Spleen (tissue), 11 donors: Measurements from ENCODE around the gene DIDO1. TPM values are rescaled to one million over a fixed set of nuclear protein-coding genes. Genes with fewer than 3 reads are reported as not detected.
A peak's percentile ranks its signal among the peaks of the same experiment; 100 is the strongest.

Experiments used
- DNase-seq: peaks from one replicate; pipeline ENCODE4 v3.0.0-alpha.2; 2020
- H3K27ac ChIP-seq, 8 donors: fragments of 200-600 bp; sonication (generic) in 7 of 8; 1 replicate in 4 of 8; 2 replicates in 4 of 8; pipeline versions ENCODE4 v1.5.0 to v1.8.0; 2016 to 2021; ENCODE audit warnings: inconsistent platforms in 4 of 8, mild to moderate bottlenecking in 4 of 8, moderate library complexity in 1 of 8
- H3K27me3 ChIP-seq, 7 donors: fragments of 200-600 bp; sonication (generic) in 6 of 7; replicated peaks in 1 of 7; 1 replicate in 4 of 7; 2 replicates in 3 of 7; pipeline versions ENCODE4 v1.5.0 to v1.8.0; 2016 to 2021; ENCODE audit warnings: inconsistent platforms in 3 of 7, mild to moderate bottlenecking in 1 of 7
- H3K36me3 ChIP-seq, 6 donors: fragments of 200-600 bp; sonication (generic) in 5 of 6; 1 replicate in 4 of 6; 2 replicates in 2 of 6; pipeline versions ENCODE4 v1.5.0 to v1.8.0; 2016 to 2021; ENCODE audit warnings: inconsistent platforms in 2 of 6
- H3K4me1 ChIP-seq, 6 donors: fragments of 200-600 bp; sonication (generic) in 5 of 6; 1 replicate in 3 of 6; 2 replicates in 3 of 6; pipeline versions ENCODE4 v1.5.0 to v1.8.0; 2016 to 2021; ENCODE audit warnings: inconsistent platforms in 3 of 6
- H3K4me3 ChIP-seq, 8 donors: fragments of 200-600 bp; sonication (generic) in 7 of 8; 1 replicate in 4 of 8; 2 replicates in 4 of 8; pipeline versions ENCODE4 v1.5.0 to v1.8.0; 2016 to 2021; ENCODE audit warnings: inconsistent platforms in 4 of 8, mild to moderate bottlenecking in 4 of 8, moderate library complexity in 2 of 8
- H3K9me3 ChIP-seq, 8 donors: fragments of 200-600 bp; sonication (generic) in 7 of 8; 1 replicate in 4 of 8; 2 replicates in 4 of 8; pipeline versions ENCODE4 v1.5.0 to v1.8.0; 2016 to 2021; ENCODE audit warnings: inconsistent platforms in 4 of 8
- CTCF ChIP-seq, 11 experiments: fragments of 200-600 bp in 7 of 11; fragments of 450-650 bp in 4 of 11; sonication (generic) in 4 of 11; IDR thresholded peaks in 8 of 11; conservative IDR thresholded peaks in 3 of 11; 1 replicate in 7 of 11; 2 replicates in 4 of 11; pipeline versions ENCODE4 v1.4.0 to v1.8.0; 2016 to 2021; ENCODE audit warnings: antibody characterized with exemption in 11 of 11, inconsistent platforms in 4 of 11, mild to moderate bottlenecking in 1 of 11
- POLR2A ChIP-seq, 3 donors: fragments of 450-650 bp; IDR thresholded peaks; one replicate each; pipeline ENCODE4 v1.5.1; 2017; ENCODE audit warnings: antibody characterized with exemption in 3 of 3, mild to moderate bottlenecking in 1 of 3
- POLR2AphosphoS5 ChIP-seq, 3 donors: sonication (generic); formaldehyde crosslinking; IDR thresholded peaks; one replicate each; pipeline ENCODE4 v1.5.1; 2017; ENCODE audit warnings: antibody characterized with exemption in 3 of 3
- WGBS, 5 donors: extraction: QIAGEN DNeasy Blood & Tissue Kit in 3 of 5; methylation state at CpG; one replicate each; pipeline versions ENCODE4 v1.1.5 to v1.1.7; 2013 to 2018; 5-methylcytosine and 5-hydroxymethylcytosine counted together
- intact Hi-C: fragments of 100-400 bp; cut with DNase I; formaldehyde crosslinking; loops from one replicate; pipeline ENCODE4 v1.15.0; 2023; ENCODE audit warnings: low total_unique reads
- polyA plus RNA-seq, 3 donors: library from polyadenylated mRNA; stranded (reverse); fragments of 200-250 nt; gene quantifications; one replicate each; pipeline ENCODE4 v1.2.1, GENCODE V29; 2013
- total RNA-seq, 7 donors: library from RNA; depleted of rRNA in 3 of 7; stranded (reverse); fragments of >200 nt in 3 of 7; fragmentation: NEBNext Ultra II Directional in 4 of 7; extraction: Animal tissue kit (Norgen Biotek cat#: 25700) in 4 of 7; gene quantifications; one replicate each; pipeline versions ENCODE4 v1.1.0 to v1.2.1, GENCODE V29; 2016 to 2021
- donor health status: healthy with polysubstance abuse.
- donor health status: DM: no; HTN: no; CAD: no; lungs with moderate emphysema.
- donor health status: DM: no; HTN: no; CAD: no.
- donor health status: Bipolar disorder and iron deficiency.
- donor health status: healthy.
- donor health status: DM: no; HTN: no; CAD: no.
- donor health status: DM: yes; HTN: yes; CAD: no.

The DIDO1 gene
- total and polyA plus RNA-seq, 10 donors, result 17.4 to 79.6 (median 66.9) TPM

- WGBS, 5 donors, result 90 to 95% (median 94%) methylated on average over 8 of the region's 8 CpGs
- peaks cover 0 to 86% (median 70%) of the 10 kb centered on the region in 6 donors for H3K36me3 ChIP-seq
- intact Hi-C loops, result no loop called here
Measured at GRCh38 chr20:62944184-62944583, 17.9 kb upstream of the DIDO1 start.

GRCh38 chr20:62943396-62943795 is 17.1 kb upstream of the DIDO1 start:
- peak; percentile 68 for DNase-seq
- no peak overlapping the region for H3K27ac ChIP-seq
- H3K27me3 ChIP-seq, result no peaks in the 10 kb centered on the region
- intact Hi-C loops, result no loop called here
- TF ChIP-seq POLR2AphosphoS5 (IDR thresholded peaks at IDR 0.05) (no peak), CTCF (IDR thresholded peaks at IDR 0.05 in 8 of 11, conservative IDR thresholded peaks at IDR 0.05 in 3 of 11) (no peak)
- peaks cover 13 to 43% (median 30%) of the 10 kb centered on the region in 6 donors for H3K4me1 ChIP-seq
- no peak overlapping the region for H3K4me3 ChIP-seq
- peaks cover 0 to 78% (median 69%) of the 10 kb centered on the region in 6 donors for H3K36me3 ChIP-seq
- no peaks in the 10 kb centered on the region for H3K9me3 ChIP-seq
- WGBS, 5 donors, result 95 to 97% (median 95%) methylated on average over 14 of the region's 14 CpGs

More at GRCh38 chr20:62944184-62944583, 17.9 kb upstream of the DIDO1 start:
- H3K27me3 ChIP-seq, result no peaks in the 10 kb centered on the region
- TF ChIP-seq POLR2A (IDR thresholded peaks at IDR 0.05) (no peak), CTCF (IDR thresholded peaks at IDR 0.05 in 8 of 11, conservative IDR thresholded peaks at IDR 0.05 in 3 of 11) (no peak), POLR2AphosphoS5 (IDR thresholded peaks at IDR 0.05) (no peak)
- no peaks in the 10 kb centered on the region for H3K9me3 ChIP-seq
- no peak overlapping the region for H3K4me3 ChIP-seq
- H3K4me1 ChIP-seq, result peaks cover 8 to 35% (median 24%) of the 10 kb centered on the region in 6 donors
- H3K27ac ChIP-seq, result no peak overlapping the region
- peak; percentile 28 for DNase-seq

GRCh38 chr20:62942456-62942855 is 16.2 kb upstream of the DIDO1 start:
- H3K4me1 ChIP-seq, result peaks cover 13 to 43% (median 31%) of the 10 kb centered on the region in 6 donors
- H3K27ac ChIP-seq, result no peak overlapping the region
- H3K36me3 ChIP-seq, result peaks cover 0 to 68% (median 63%) of the 10 kb centered on the region in 6 donors
- H3K9me3 ChIP-seq, result no peaks in the 10 kb centered on the region
- H3K4me3 ChIP-seq, result no peak overlapping the region
- H3K27me3 ChIP-seq, result no peaks in the 10 kb centered on the region
- no peak for TF ChIP-seq POLR2AphosphoS5 (IDR thresholded peaks at IDR 0.05)
- no peak for TF ChIP-seq CTCF (IDR thresholded peaks at IDR 0.05 in 8 of 11, conservative IDR thresholded peaks at IDR 0.05 in 3 of 11)
- no peak for TF ChIP-seq POLR2A (IDR thresholded peaks at IDR 0.05)
- intact Hi-C loops, result no loop called here
- DNase-seq, result peak; percentile 45
- 78 to 100% (median 95%) methylated on average over 2 of the region's 2 CpGs for WGBS, 5 donors

- Histone ChIP-seq H3K4me1 (peaks cover 16 to 49% (median 35%) of the 10 kb centered on the region in 6 donors), H3K36me3 (peaks cover 0 to 62% (median 56%) of the 10 kb centered on the region in 6 donors), H3K27ac (no peak overlapping the region), H3K4me3 (no peak overlapping the region), H3K9me3 (no peaks in the 10 kb centered on the region), H3K27me3 (no peaks in the 10 kb centered on the region)
- no peak for DNase-seq
- WGBS, 5 donors, result 70 to 93% (median 90%) methylated on average over 1 of the region's 1 CpG
- TF ChIP-seq POLR2AphosphoS5 (IDR thresholded peaks at IDR 0.05), result no peak
- no peak for TF ChIP-seq POLR2A (IDR thresholded peaks at IDR 0.05)
- TF ChIP-seq CTCF (IDR thresholded peaks at IDR 0.05 in 8 of 11, conservative IDR thresholded peaks at IDR 0.05 in 3 of 11), result no peak
- intact Hi-C loops, result no loop called here
Measured at GRCh38 chr20:62941792-62942191, 15.5 kb upstream of the DIDO1 start.
